ENCODE results near the gene DNM3. TPM values are rescaled to one million over a fixed set of nuclear protein-coding genes. Genes with fewer than 3 reads are reported as not detected.

Gene DNM3
- total RNA-seq, 1 donor from 2014 or later: 2.1 TPM

DNA sequence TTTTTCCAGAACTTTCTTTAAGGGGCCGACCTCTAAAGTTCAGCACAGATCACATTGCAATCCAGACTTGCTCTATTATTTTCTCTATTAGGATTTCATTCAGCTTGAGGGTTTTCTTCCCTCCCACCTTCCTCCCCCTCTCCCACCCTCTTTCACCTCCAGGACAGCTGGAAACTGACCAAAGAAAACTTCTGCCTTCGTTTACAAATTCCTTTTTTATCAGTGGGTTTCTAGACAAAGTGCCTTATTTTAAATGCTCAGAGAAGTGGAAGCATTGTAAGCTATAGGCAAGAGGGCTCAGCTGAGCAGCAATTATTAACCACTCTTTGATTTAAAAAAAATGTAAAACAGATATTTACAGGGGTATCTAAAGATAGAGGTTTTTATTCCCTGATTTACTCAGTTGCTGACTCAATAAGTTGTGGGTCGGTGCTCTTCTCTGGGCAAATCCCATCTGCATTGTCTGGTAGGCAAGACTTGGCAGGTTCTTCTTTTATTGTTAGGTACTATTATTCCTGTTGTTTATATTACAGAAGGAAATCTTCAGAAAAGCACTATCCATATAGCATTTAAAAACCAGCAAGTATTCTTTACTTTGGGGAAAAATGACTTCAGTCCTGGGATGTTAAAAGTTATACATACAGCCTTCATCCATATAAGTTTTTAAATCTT, 302.2 kb downstream of the DNM3 start:
- intact Hi-C loops (cut with micrococcal nuclease): no loop called here
- H3K36me3 Mint-ChIP-seq (ENCODE audit: low read depth): no peaks in the 10 kb centered on the region
- H3K4me1 Mint-ChIP-seq: peaks cover 3% of the 10 kb centered on the region
- DNase-seq (no peak), ATAC-seq (ENCODE audit: low read depth) (no peak)
- no peak overlapping the region for H3K4me3 Mint-ChIP-seq
- H3K27me3 Mint-ChIP-seq: no peaks in the 10 kb centered on the region
- POLR2A ChIA-PET: interaction anchor here (0.9 kb wide), 1 partner anchor 37 kb away, joined by 8 read pairs; no protein-coding TSS in a partner anchor
- TF ChIP-seq, protein P1, sequence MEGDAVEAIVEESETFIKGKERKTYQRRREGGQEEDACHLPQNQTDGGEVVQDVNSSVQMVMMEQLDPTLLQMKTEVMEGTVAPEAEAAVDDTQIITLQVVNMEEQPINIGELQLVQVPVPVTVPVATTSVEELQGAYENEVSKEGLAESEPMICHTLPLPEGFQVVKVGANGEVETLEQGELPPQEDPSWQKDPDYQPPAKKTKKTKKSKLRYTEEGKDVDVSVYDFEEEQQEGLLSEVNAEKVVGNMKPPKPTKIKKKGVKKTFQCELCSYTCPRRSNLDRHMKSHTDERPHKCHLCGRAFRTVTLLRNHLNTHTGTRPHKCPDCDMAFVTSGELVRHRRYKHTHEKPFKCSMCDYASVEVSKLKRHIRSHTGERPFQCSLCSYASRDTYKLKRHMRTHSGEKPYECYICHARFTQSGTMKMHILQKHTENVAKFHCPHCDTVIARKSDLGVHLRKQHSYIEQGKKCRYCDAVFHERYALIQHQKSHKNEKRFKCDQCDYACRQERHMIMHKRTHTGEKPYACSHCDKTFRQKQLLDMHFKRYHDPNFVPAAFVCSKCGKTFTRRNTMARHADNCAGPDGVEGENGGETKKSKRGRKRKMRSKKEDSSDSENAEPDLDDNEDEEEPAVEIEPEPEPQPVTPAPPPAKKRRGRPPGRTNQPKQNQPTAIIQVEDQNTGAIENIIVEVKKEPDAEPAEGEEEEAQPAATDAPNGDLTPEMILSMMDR (IDR thresholded peaks at IDR 0.05): no peak
- CTCF ChIA-PET: no interaction called here
- H3K9me3 Mint-ChIP-seq: no peaks in the 10 kb centered on the region
- H3K27ac Mint-ChIP-seq: no peak overlapping the region

DNA sequence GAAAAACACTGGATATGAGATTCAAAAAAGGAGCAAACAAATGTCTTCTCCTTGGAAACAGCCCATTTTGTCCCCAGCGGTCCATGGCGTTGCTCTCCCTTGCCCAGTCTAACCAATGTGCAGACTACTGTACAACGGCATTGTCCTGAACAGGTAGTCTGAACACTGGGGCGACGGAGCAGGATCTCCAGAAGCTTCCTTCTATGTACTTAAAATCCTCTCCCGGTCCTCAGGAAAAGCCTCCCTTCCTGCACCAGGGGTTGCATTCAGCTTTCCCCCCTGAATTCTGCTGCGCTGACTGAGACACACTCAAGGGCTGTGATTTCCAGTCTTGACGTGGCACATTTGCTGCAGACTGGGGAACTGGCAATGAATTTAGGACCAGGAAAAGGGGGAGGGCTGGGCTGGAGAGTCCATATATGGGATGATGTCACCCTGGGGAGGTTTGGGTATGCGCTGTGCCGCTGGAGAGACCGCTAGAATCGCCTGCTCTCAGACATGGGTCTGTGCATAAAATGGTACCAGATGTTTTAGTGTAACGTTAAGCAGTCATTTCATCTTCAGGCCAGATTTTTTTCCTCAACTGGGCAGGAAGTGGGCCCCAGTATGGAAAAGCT, 303.3 kb downstream of the DNM3 start:
- no peak for DNase-seq
- no peak overlapping the region for H3K4me3 Mint-ChIP-seq
- H3K4me1 Mint-ChIP-seq: peaks cover 3% of the 10 kb centered on the region
- no peak overlapping the region for H3K27ac Mint-ChIP-seq
- no peak for ATAC-seq (ENCODE audit: low read depth)
- intact Hi-C loops (cut with micrococcal nuclease): no loop called here
- H3K27me3 Mint-ChIP-seq: no peaks in the 10 kb centered on the region
- H3K36me3 Mint-ChIP-seq (ENCODE audit: low read depth): no peaks in the 10 kb centered on the region
- CTCF ChIA-PET: no interaction called here
- POLR2A ChIA-PET: no interaction called here
- TF ChIP-seq, protein P1 (IDR thresholded peaks at IDR 0.05): no peak
- no peaks in the 10 kb centered on the region for H3K9me3 Mint-ChIP-seq

DNA sequence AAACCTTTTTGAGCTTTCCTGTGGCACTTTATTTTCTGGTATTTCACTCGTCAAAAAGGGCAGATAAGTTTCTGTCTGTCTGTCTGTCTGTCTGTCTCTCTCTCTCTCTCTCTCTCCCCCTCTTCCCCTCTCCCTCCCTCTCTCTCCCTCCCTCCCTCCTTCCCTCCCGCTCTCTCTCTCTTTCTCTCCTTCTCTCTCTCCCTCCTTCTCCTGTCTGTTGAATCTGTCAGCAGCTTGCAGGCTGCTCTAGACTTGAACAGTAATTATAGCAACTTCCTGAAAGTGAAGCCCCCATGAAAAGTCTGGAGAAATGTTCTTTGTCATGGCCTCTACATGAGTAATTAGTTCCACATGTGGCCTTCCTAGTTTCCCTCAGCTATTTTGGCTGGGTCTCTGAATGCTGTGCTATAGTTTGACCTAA, 303.9 kb downstream of the DNM3 start:
- no peaks in the 10 kb centered on the region for H3K27me3 Mint-ChIP-seq
- no peak overlapping the region for H3K27ac Mint-ChIP-seq
- H3K36me3 Mint-ChIP-seq (ENCODE audit: low read depth): no peaks in the 10 kb centered on the region
- DNase-seq: no peak
- no peak overlapping the region for H3K4me3 Mint-ChIP-seq
- TF ChIP-seq, protein P1 (IDR thresholded peaks at IDR 0.05): no peak
- CTCF ChIA-PET: no interaction called here
- H3K9me3 Mint-ChIP-seq: no peaks in the 10 kb centered on the region
- POLR2A ChIA-PET: no interaction called here
- intact Hi-C loops (cut with micrococcal nuclease): no loop called here
- ATAC-seq (ENCODE audit: low read depth): no peak
- peaks cover 3% of the 10 kb centered on the region for H3K4me1 Mint-ChIP-seq

DNA sequence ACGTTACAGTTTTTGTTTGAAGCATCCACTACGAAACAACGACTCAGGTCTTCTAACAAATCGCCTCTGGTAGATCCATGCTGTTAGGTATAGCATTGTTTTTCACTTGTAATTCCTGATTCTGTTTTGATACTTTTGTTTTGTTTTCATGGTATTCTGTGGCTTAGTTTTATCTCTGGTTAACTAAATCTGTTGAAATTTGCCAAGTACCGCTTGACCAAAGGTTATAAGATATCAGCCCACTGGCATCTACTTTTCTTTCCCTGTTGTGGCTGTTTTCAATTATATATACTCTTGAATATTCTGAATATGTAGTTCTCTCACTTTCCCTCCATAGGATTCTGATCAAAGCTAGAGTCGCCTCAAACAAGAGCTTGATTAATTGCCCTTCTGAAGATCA, 304.4 kb downstream of the DNM3 start:
- DNase-seq (no peak), ATAC-seq (ENCODE audit: low read depth) (no peak)
- Mint-ChIP-seq H3K9me3 (no peaks in the 10 kb centered on the region), H3K27ac (no peak overlapping the region), H3K4me1 (peaks cover 3% of the 10 kb centered on the region), H3K27me3 (no peaks in the 10 kb centered on the region), H3K4me3 (no peak overlapping the region), H3K36me3 (ENCODE audit: low read depth) (no peaks in the 10 kb centered on the region)
- CTCF ChIA-PET: no interaction called here
- POLR2A ChIA-PET: no interaction called here
- TF ChIP-seq, protein P1 (IDR thresholded peaks at IDR 0.05): no peak
- intact Hi-C loops (cut with micrococcal nuclease): no loop called here

DNA sequence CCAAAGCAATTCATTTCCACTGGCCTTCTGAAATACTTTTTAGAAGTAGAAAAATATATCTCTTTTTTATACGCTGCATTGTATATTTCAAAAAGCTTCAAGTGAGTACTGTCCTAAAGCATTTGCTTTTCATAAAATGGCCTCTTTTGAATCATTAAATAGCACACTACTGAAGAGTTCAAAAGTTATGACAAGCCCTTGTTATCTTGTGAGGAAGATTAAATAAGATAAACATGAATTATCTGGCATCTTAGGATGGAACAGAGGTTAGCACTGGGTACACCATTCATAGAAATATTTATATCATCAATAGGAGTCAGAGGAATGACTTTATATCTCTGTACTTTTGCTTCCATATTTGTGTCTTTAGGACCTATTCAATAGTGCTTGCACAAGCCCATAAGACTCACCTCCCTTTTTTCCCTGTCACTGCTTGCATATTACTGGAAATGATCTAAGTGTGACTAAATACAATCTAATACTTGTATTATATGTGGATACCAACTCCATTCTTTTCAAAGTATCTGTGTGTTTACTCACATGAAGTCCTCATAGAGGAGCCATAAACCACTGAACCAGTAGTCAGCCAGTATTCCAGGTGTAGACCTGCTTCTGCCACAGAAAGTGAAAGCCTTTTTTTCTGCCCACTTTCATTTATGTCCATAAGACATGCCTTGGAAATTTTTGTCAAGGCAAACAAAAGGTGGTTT, 305.0 kb downstream of the DNM3 start:
- ATAC-seq (ENCODE audit: low read depth): no peak
- TF ChIP-seq, protein P1 (IDR thresholded peaks at IDR 0.05): no peak
- Mint-ChIP-seq H3K36me3 (ENCODE audit: low read depth) (no peaks in the 10 kb centered on the region), H3K27me3 (no peaks in the 10 kb centered on the region), H3K4me1 (peaks cover 3% of the 10 kb centered on the region), H3K27ac (no peak overlapping the region), H3K4me3 (no peak overlapping the region), H3K9me3 (no peaks in the 10 kb centered on the region)
- intact Hi-C loops (cut with micrococcal nuclease): no loop called here
- ChIA-PET POLR2A (no interaction called here), CTCF (no interaction called here)
- DNase-seq: no peak
